CD4-positive, CD25-positive, alpha-beta regulatory T cell (primary cell): Measurements from ENCODE around the gene OPCML. TPM values are rescaled to one million over a fixed set of nuclear protein-coding genes. Genes with fewer than 3 reads are reported as not detected.

ENCODE experiments used
- ATAC-seq, 2 donors: fragments of 150-1000 bp; cut with Tn5 transposase; one replicate each; pipeline ENCODE4 v1.10.0; 2021; ENCODE audit warnings: low read depth in 2 of 2, moderate number of reproducible peaks in 2 of 2, moderate library complexity in 1 of 2
- DNase-seq, 3 donors: peaks; one replicate each; pipeline versions ENCODE4 v3.0.0 to v3.0.0-alpha.2; 2012 to 2022; ENCODE audit warnings: mixed read lengths in 1 of 3
- H3K27ac ChIP-seq: one replicate; pipeline ENCODE4 v1.7.0; 2013; ENCODE audit warnings: mild to moderate bottlenecking, low read length; ENCODE audit not compliant: insufficient read depth, poor library complexity, severe bottlenecking
- H3K27me3 ChIP-seq: one replicate; pipeline ENCODE4 v1.7.0; 2013; ENCODE audit warnings: low read length; ENCODE audit not compliant: control insufficient read depth, insufficient read depth
- H3K36me3 ChIP-seq: one replicate; pipeline ENCODE4 v1.7.0; 2013; ENCODE audit warnings: mild to moderate bottlenecking, low read length, moderate library complexity; ENCODE audit not compliant: control insufficient read depth, insufficient read depth
- H3K4me1 ChIP-seq: 2 replicates; pipeline ENCODE4 v1.7.0; 2013; ENCODE audit warnings: mild to moderate bottlenecking, low read length; ENCODE audit not compliant: insufficient read depth, control insufficient read depth, poor library complexity, severe bottlenecking
- H3K4me3 ChIP-seq: one replicate; pipeline ENCODE4 v1.7.0; 2013; ENCODE audit warnings: low read depth, mild to moderate bottlenecking, low read length, moderate library complexity
- H3K9me3 ChIP-seq, 2 experiments: 1 replicate in 1 of 2; 2 replicates in 1 of 2; pipeline ENCODE4 v1.7.0; 2013; ENCODE audit warnings: low read length in 2 of 2, mild to moderate bottlenecking in 1 of 2, moderate library complexity in 1 of 2; ENCODE audit not compliant: control insufficient read depth in 2 of 2
- H3K27ac Mint-ChIP-seq, 3 donors: one replicate each; pipeline ENCODE4 v1.8.0; 2020 to 2022; ENCODE audit warnings: mild to moderate bottlenecking in 3 of 3, mixed read lengths in 3 of 3, moderate library complexity in 2 of 3
- H3K27me3 Mint-ChIP-seq: one replicate; pipeline ENCODE4 v1.8.0; 2022; ENCODE audit warnings: mild to moderate bottlenecking, mixed read lengths
- H3K36me3 Mint-ChIP-seq: one replicate; pipeline ENCODE4 v1.8.0; 2020; ENCODE audit warnings: mixed read lengths
- H3K4me1 Mint-ChIP-seq, 4 donors: one replicate each; pipeline ENCODE4 v1.8.0; 2020 to 2022; ENCODE audit warnings: mixed read lengths in 4 of 4, mild to moderate bottlenecking in 1 of 4
- H3K4me3 Mint-ChIP-seq, 4 donors: one replicate each; pipeline ENCODE4 v1.8.0; 2020 to 2022; ENCODE audit warnings: mild to moderate bottlenecking in 4 of 4, mixed read lengths in 4 of 4, moderate library complexity in 3 of 4
- H3K9me3 Mint-ChIP-seq, 7 donors: one replicate each; pipeline ENCODE4 v1.8.0; 2020 to 2022; ENCODE audit warnings: mixed read lengths in 7 of 7, mild to moderate bottlenecking in 3 of 7, moderate library complexity in 2 of 7
- polyA plus RNA-seq, 4 donors: library from polyadenylated mRNA; unstranded; fragments of 300-500 nt; fragmentation: Illumina TruSeq; gene quantifications; one replicate each; pipeline ENCODE4 v1.2.3, GENCODE V29; 2021
- total RNA-seq: library from RNA; stranded (reverse); gene quantifications from one replicate; pipeline ENCODE4 v1.2.3, GENCODE V29; 2022

OPCML gene
- total and polyA plus RNA-seq, 5 donors from 2014 or later = not detected

- no peaks in the 10 kb centered on the region for H3K36me3 ChIP-seq
- no peaks in the 10 kb centered on the region for H3K36me3 Mint-ChIP-seq
Measured at GRCh38 chr11:132644520-132645239, 887.6 kb downstream of the OPCML start.

DNA sequence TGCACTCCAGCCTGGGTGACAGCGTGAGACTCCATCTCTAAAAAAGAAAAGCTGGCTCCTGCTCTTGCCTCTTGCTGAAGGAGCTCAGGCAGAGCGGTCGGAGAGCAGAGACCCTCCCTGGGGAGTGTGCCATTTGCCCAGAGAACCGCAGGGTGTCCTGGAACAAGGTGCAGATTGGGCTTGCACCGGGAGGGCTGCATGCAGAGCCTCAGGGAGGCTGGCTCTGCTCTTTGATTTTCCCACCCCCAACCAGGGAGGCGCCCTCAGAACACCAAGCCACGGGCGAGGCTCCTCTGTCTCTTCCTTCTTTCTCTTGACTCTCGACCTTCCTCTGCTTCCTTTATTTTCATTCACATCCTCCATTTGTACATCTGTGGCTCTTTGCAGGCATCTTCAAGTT is 889.1 kb downstream of the OPCML start:
- no peaks in the 10 kb centered on the region for H3K4me1 Mint-ChIP-seq

More at GRCh38 chr11:132644520-132645239, 887.6 kb downstream of the OPCML start:
- no peaks in the 10 kb centered on the region for H3K9me3 ChIP-seq
- Mint-ChIP-seq H3K27ac (no peak overlapping the region), H3K4me3 (no peak overlapping the region), H3K4me1 (no peaks in the 10 kb centered on the region), H3K9me3 (peaks cover 0 to 6% (median 0%) of the 10 kb centered on the region in 7 donors), H3K27me3 (no peaks in the 10 kb centered on the region)
- DNase-seq (no peak), ATAC-seq (no peak)
- no peak overlapping the region for H3K27ac ChIP-seq
- H3K4me3 ChIP-seq = no peak overlapping the region
- H3K27me3 ChIP-seq = no peaks in the 10 kb centered on the region
- H3K4me1 ChIP-seq = no peaks in the 10 kb centered on the region

DNA sequence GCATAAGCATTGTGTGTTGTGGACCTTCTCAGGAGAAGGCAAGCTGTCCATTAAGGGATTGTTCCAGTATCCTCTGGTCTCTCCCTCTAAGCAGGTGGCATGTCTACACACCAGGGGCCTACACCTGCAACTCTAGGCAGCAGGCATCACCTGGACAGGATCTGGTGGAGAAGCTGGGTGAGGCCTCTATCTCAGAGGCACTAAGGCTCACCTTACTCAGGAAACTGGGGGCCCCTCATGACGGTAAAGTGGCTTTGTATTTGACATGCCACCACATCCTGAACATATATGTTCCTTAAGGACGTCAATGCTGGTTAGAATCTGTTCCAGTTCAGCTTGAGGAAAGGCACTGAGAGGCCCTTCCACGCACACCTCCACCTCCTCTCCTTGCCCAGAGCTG is 891.3 kb downstream of the OPCML start:
- ATAC-seq (no peak), DNase-seq (no peak)
- peaks cover 0 to 6% (median 0%) of the 10 kb centered on the region in 7 donors for H3K9me3 Mint-ChIP-seq

More for the DNA sequence above, 889.1 kb downstream of the OPCML start:
- Histone ChIP-seq H3K9me3 (no peaks in the 10 kb centered on the region), H3K27ac (no peak overlapping the region), H3K4me3 (no peak overlapping the region), H3K27me3 (no peaks in the 10 kb centered on the region), H3K4me1 (no peaks in the 10 kb centered on the region), H3K36me3 (no peaks in the 10 kb centered on the region)
- peaks cover 0 to 6% (median 2%) of the 10 kb centered on the region in 7 donors for H3K9me3 Mint-ChIP-seq
- no peaks in the 10 kb centered on the region for H3K36me3 Mint-ChIP-seq
- no peaks in the 10 kb centered on the region for H3K27me3 Mint-ChIP-seq
- no peak for ATAC-seq
- H3K4me3 Mint-ChIP-seq = no peak overlapping the region
- H3K27ac Mint-ChIP-seq = no peak overlapping the region
- DNase-seq = no peak

GRCh38 chr11:132639986-132640385 is 892.3 kb downstream of the OPCML start:
- H3K4me1 ChIP-seq = no peaks in the 10 kb centered on the region
- DNase-seq = no peak
- H3K4me3 ChIP-seq = no peak overlapping the region
- Mint-ChIP-seq H3K4me1 (no peaks in the 10 kb centered on the region), H3K27me3 (no peaks in the 10 kb centered on the region), H3K4me3 (no peak overlapping the region), H3K27ac (peak overlapping the region in 1 of 3 donors; percentile 17), H3K9me3 (peaks cover 0 to 6% (median 1%) of the 10 kb centered on the region in 7 donors), H3K36me3 (no peaks in the 10 kb centered on the region)
- H3K27me3 ChIP-seq = no peaks in the 10 kb centered on the region
- H3K27ac ChIP-seq = no peak overlapping the region
- no peaks in the 10 kb centered on the region for H3K9me3 ChIP-seq
- no peaks in the 10 kb centered on the region for H3K36me3 ChIP-seq
- ATAC-seq = no peak

More for the DNA sequence above, 891.3 kb downstream of the OPCML start:
- no peaks in the 10 kb centered on the region for H3K36me3 Mint-ChIP-seq
- no peaks in the 10 kb centered on the region for H3K4me1 Mint-ChIP-seq
- no peaks in the 10 kb centered on the region for H3K27me3 Mint-ChIP-seq
- H3K27ac Mint-ChIP-seq = no peak overlapping the region
- H3K36me3 ChIP-seq = no peaks in the 10 kb centered on the region
- no peak overlapping the region for H3K27ac ChIP-seq
- H3K4me3 Mint-ChIP-seq = no peak overlapping the region
- H3K4me1 ChIP-seq = no peaks in the 10 kb centered on the region
- H3K4me3 ChIP-seq = no peak overlapping the region
- H3K9me3 ChIP-seq = no peaks in the 10 kb centered on the region
- H3K27me3 ChIP-seq = no peaks in the 10 kb centered on the region

GRCh38 chr11:132639403-132639802 is 892.9 kb downstream of the OPCML start:
- Mint-ChIP-seq H3K4me3 (no peak overlapping the region), H3K36me3 (no peaks in the 10 kb centered on the region), H3K27ac (no peak overlapping the region), H3K9me3 (peaks cover 0 to 4% (median 1%) of the 10 kb centered on the region in 7 donors), H3K4me1 (no peaks in the 10 kb centered on the region), H3K27me3 (no peaks in the 10 kb centered on the region)
- H3K27ac ChIP-seq = no peak overlapping the region
- no peak for ATAC-seq
- no peaks in the 10 kb centered on the region for H3K4me1 ChIP-seq
- DNase-seq = no peak
- no peaks in the 10 kb centered on the region for H3K9me3 ChIP-seq
- H3K36me3 ChIP-seq = no peaks in the 10 kb centered on the region
- no peak overlapping the region for H3K4me3 ChIP-seq
- no peaks in the 10 kb centered on the region for H3K27me3 ChIP-seq

DNA sequence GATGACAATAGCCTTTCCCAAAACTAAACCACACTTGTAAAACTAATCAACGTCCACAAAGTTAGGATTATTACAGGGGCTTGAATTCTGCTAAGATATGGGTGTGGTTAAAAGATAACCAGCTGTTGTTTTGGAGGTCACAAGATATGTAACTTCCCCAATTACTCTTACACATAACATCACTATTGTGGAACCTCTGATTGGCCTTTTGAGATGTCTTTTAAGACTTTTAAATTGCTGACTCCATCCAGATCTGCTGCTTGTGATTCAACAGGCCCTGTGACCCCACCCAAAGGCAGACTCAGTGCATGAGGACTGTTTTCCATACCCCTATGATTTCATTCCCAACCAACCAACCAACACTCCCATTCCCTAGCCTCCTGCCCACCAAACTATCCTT is 893.9 kb downstream of the OPCML start:
- Histone ChIP-seq H3K36me3 (no peaks in the 10 kb centered on the region), H3K4me1 (no peaks in the 10 kb centered on the region), H3K27ac (no peak overlapping the region), H3K9me3 (no peaks in the 10 kb centered on the region), H3K4me3 (no peak overlapping the region), H3K27me3 (no peaks in the 10 kb centered on the region)
- Mint-ChIP-seq H3K9me3 (peaks cover 0 to 3% (median 1%) of the 10 kb centered on the region in 7 donors), H3K4me1 (no peaks in the 10 kb centered on the region), H3K27ac (no peak overlapping the region), H3K36me3 (no peaks in the 10 kb centered on the region), H3K27me3 (no peaks in the 10 kb centered on the region), H3K4me3 (no peak overlapping the region)
- DNase-seq (no peak), ATAC-seq (no peak)

DNA sequence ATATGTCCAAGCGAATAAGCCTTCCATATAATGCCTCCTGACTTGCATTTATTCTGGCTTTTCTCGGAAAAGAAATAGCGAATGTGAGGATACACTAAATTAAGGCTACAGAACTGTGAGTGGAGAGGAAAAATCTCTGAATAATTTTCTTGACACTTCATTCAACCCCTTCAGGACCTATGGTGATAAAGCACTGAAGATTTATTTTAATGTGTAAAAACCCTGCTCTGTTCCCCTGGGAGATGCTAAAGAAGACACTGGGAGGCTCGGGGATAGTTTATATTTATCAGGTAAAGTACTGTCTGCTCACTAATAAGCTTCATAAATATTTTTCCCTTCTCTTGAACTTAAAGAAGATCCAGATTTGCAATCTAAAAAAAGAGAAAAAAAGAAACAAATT is 895.8 kb downstream of the OPCML start:
- H3K27me3 ChIP-seq = no peaks in the 10 kb centered on the region
- Mint-ChIP-seq H3K9me3 (peaks cover 0 to 3% (median 0%) of the 10 kb centered on the region in 7 donors), H3K27ac (no peak overlapping the region), H3K4me3 (no peak overlapping the region), H3K27me3 (no peaks in the 10 kb centered on the region), H3K4me1 (no peaks in the 10 kb centered on the region), H3K36me3 (no peaks in the 10 kb centered on the region)
- no peak overlapping the region for H3K4me3 ChIP-seq
- ATAC-seq = no peak
- no peak for DNase-seq
- no peaks in the 10 kb centered on the region for H3K4me1 ChIP-seq
- no peaks in the 10 kb centered on the region for H3K9me3 ChIP-seq
- H3K27ac ChIP-seq = no peak overlapping the region
- H3K36me3 ChIP-seq = no peaks in the 10 kb centered on the region

DNA sequence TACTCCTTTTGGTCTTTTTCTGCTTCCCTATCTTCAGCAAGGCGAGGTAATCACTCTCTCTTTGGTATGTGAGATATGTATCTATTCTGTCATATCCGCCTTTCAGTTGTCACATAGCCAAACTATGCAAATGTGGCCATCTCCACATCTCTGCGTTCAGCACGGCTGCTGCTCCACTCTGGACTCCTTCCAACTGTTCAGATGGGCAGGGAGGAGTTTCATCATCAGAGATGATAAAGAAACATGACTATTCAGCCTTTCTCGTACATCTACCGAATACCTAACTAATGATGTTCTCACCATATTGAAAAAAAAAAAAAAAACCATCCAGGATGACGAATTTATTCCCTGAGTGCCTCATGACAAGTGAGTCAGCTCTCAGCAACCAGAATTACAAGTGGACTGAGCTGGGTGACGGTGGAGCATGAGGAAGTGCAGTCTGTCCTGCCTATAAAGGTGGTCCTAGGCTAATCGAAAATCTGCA is 899.6 kb downstream of the OPCML start:
- no peak overlapping the region for H3K4me3 ChIP-seq
- peaks cover 0 to 5% (median 3%) of the 10 kb centered on the region in 7 donors for H3K9me3 Mint-ChIP-seq
- DNase-seq (no peak), ATAC-seq (no peak)
- H3K4me3 Mint-ChIP-seq = no peak overlapping the region
- no peaks in the 10 kb centered on the region for H3K9me3 ChIP-seq
- H3K36me3 ChIP-seq = no peaks in the 10 kb centered on the region
- no peaks in the 10 kb centered on the region for H3K4me1 ChIP-seq
- no peaks in the 10 kb centered on the region for H3K27me3 Mint-ChIP-seq
- H3K36me3 Mint-ChIP-seq = no peaks in the 10 kb centered on the region
- H3K27ac Mint-ChIP-seq = no peak overlapping the region
- no peak overlapping the region for H3K27ac ChIP-seq
- no peaks in the 10 kb centered on the region for H3K27me3 ChIP-seq
- H3K4me1 Mint-ChIP-seq = no peaks in the 10 kb centered on the region
